GM12892 (cell line): ENCODE data around the gene KRT85.

ENCODE experiments used
- POLR2A ChIP-seq: IDR thresholded peaks from 2 replicates; pipeline ENCODE4 v1.6.1; 2011; ENCODE audit warnings: low read depth, low read length, control low read depth
- TAF1 ChIP-seq: IDR thresholded peaks from 2 replicates; pipeline ENCODE4 v1.6.1; 2011; ENCODE audit warnings: low read depth, mild to moderate bottlenecking, control low read depth, low read length, borderline replicate concordance

DNA sequence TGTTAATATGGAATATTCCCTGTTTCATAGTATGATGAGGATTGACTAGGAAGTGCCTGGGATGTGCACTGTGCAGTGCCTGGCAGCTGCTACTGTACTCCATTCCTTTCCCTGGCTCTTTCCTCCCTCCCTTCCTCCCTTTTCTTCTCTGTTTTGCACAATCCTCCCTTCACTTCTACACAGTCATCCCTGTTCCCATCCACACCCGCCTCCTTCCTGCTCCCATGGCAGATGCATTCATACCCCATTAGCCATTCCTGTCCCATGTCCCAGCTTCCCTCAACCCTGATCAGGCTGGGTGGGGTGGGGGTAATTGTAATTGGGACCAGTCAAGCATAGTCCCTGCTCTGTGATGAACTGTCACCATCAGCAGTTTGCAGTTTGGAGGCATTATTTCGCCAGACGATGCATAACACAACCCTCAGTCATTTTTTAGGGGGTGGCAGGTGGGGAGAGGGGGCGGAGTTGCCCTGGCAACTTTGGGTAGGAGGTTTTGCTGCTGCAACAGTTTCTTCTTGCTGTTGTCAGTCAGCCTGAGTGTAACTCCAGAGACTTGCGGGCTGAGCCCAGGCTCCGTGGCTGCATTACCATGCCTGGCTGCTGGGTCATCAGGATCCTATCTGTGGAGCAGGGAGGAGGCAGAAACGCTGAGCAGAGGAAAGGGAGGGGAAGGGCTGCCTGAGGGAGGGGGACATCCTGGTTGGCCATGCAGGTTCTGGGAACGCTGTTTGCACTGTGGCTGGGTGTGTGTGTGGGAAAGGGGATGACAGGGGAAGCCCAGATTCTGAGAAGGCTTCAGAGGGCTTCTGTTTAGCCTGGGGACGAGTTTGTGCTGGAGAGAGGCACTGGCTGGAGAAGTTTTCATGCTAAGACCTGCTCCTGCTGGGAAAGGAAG, 22.3 kb upstream of the KRT85 start:
- TF ChIP-seq TAF1 (no peak), POLR2A (no peak)
